ENCODE results near the gene KCNN3. TPM values are rescaled to one million over a fixed set of nuclear protein-coding genes. Genes with fewer than 3 reads are reported as not detected.

KCNN3 gene
- total and polyA plus RNA-seq, 2 of the 8 experiments (the other 6 are each of a cell fraction or from before 2014, with no cell fraction given), result 2.8 to 3.7 TPM

DNA sequence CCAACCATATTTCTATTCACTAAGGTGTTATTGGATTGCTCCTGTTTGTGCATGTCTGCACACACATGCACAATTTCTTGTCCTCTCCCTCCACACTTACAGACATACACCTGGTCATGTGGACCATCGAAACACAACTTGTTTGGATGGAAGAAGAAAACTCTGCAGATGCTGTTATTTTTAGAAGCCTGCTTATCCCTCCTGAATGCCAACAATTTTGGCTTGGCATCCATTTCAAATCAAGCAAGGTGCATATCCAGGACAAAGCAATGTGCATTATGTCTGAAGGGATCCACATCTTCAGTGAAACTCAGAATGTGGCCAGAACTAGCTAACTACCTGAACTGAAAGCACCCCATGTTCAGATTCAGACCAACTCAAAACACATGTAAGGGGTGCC, 163.2 kb downstream of the KCNN3 start:
- no peaks in the 10 kb centered on the region for H3K79me2 ChIP-seq (ENCODE audit: control insufficient read depth in 1 of 2, insufficient read depth in 2 of 2, low read length in 2 of 2)
- no peak overlapping the region for H2AFZ ChIP-seq (ENCODE audit: low read length)
- H3K4me1 ChIP-seq (replicated peaks in 1 of 4; ENCODE audit: control insufficient read depth in 3 of 4, insufficient read depth in 4 of 4, low read length in 3 of 4), result peaks cover 0 to 4% (median 0%) of the 10 kb centered on the region in 4 experiments; a peak in 2 of 7 replicates
- H3K27me3 ChIP-seq (replicated peaks in 1 of 4; ENCODE audit: control insufficient read depth in 3 of 4, extremely low read depth in 1 of 4, insufficient read depth in 3 of 4, low read length in 3 of 4), result no peaks in the 10 kb centered on the region
- H3K4me3 ChIP-seq (ENCODE audit: extremely low read depth in 1 of 4, insufficient read depth in 2 of 4, low read depth in 3 of 4, low read length in 4 of 4), result no peak overlapping the region
- H3K4ac ChIP-seq (replicated peaks; ENCODE audit: insufficient read length, low read depth, low read length), result no peak overlapping the region
- H3K14ac ChIP-seq (ENCODE audit: insufficient read length), result no peak overlapping the region
- no peak overlapping the region for H3K4me2 ChIP-seq (ENCODE audit: insufficient read depth in 1 of 2, low read depth in 2 of 2, low read length in 2 of 2)
- no peaks in the 10 kb centered on the region for H3K9me3 ChIP-seq (ENCODE audit: insufficient read depth in 2 of 2, low read depth in 1 of 2, low read length in 1 of 2)
- H3K23ac ChIP-seq (ENCODE audit: insufficient read length), result no peak overlapping the region
- H4K20me1 ChIP-seq (replicated peaks in 1 of 2; ENCODE audit: control insufficient read depth in 1 of 2, insufficient read depth in 2 of 2, low read length in 2 of 2), result no peaks in the 10 kb centered on the region
- no peak overlapping the region for H2BK5ac ChIP-seq (ENCODE audit: low read depth, low read length)
- no peak overlapping the region for H4K5ac ChIP-seq (ENCODE audit: insufficient read length, low read depth, low read length)
- H3K18ac ChIP-seq (ENCODE audit: extremely low read depth, low read length), result no peak overlapping the region
- no peak overlapping the region for H2AK5ac ChIP-seq (ENCODE audit: low read depth, low read length)
- no peaks in the 10 kb centered on the region for H3K23me2 ChIP-seq (ENCODE audit: low read depth, low read length)
- no peak overlapping the region for H3K27ac ChIP-seq (ENCODE audit: low read depth, low read length)
- no peak overlapping the region for H4K91ac ChIP-seq (replicated peaks; ENCODE audit: insufficient read length, low read length)
- no peak overlapping the region for H4K8ac ChIP-seq (ENCODE audit: extremely low read depth, insufficient read depth, low read length)
- no peak for DNase-seq (ENCODE audit: low read depth in 1 of 2, low spot score in 2 of 2)
- no peak overlapping the region for H2BK15ac ChIP-seq (ENCODE audit: low read length)
- no peaks in the 10 kb centered on the region for H3K79me1 ChIP-seq (ENCODE audit: low read depth, low read length)
- H2BK120ac ChIP-seq (replicated peaks; ENCODE audit: low read depth, low read length), result no peak overlapping the region
- H2BK20ac ChIP-seq (ENCODE audit: low read length), result no peak overlapping the region
- no peak overlapping the region for H3K9ac ChIP-seq (replicated peaks in 1 of 4; ENCODE audit: extremely low read depth in 1 of 4, low read depth in 3 of 4, low read length in 3 of 4)
- no peak overlapping the region for H3K56ac ChIP-seq (replicated peaks; ENCODE audit: insufficient read length, low read depth, low read length)
- FAIRE-seq, result no peak
- no peak overlapping the region for H2BK12ac ChIP-seq (ENCODE audit: low read depth, low read length)
- ChIA-PET POLR2A (ENCODE audit: partially characterized antibody) (no interaction called here), CTCF (ENCODE audit: partially characterized antibody) (interaction anchor here (0.6 to 2.0 kb wide), 4 partner anchors 35 to 40 kb away, joined by 3 to 8 read pairs (median 4); no protein-coding TSS in a partner anchor)
- 95% methylated on average over 1 of the region's 1 CpG; no CpG with 5 or more reads in 1 of the 2 experiments for WGBS, 2 experiments (ENCODE audit: extremely low coverage in 1 of 2, insufficient coverage in 1 of 2, insufficient read length in 1 of 2, insufficient replicate concordance in 2 of 2, low coverage in 1 of 2, low lambda C conversion rate in 2 of 2, missing lambda C conversion rate in 1 of 2)
- H3K36me3 ChIP-seq (ENCODE audit: control insufficient read depth in 2 of 4, insufficient read depth in 4 of 4, low read length in 3 of 4), result no peaks in the 10 kb centered on the region
- TF ChIP-seq HDAC2 (IDR thresholded peaks at IDR 0.05; ENCODE audit: borderline replicate concordance in 1 of 2, low read depth in 2 of 2, low read length in 2 of 2), result no peak
- TF ChIP-seq, protein P1, sequence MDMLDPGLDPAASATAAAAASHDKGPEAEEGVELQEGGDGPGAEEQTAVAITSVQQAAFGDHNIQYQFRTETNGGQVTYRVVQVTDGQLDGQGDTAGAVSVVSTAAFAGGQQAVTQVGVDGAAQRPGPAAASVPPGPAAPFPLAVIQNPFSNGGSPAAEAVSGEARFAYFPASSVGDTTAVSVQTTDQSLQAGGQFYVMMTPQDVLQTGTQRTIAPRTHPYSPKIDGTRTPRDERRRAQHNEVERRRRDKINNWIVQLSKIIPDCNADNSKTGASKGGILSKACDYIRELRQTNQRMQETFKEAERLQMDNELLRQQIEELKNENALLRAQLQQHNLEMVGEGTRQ (IDR thresholded peaks at IDR 0.05; ENCODE audit: low read length), result no peak
- no peak for TF ChIP-seq KDM4A (IDR thresholded peaks at IDR 0.05; ENCODE audit: low read depth, low read length, severe bottlenecking)
- no peak for TF ChIP-seq CREB1 (IDR thresholded peaks at IDR 0.05)
- TF ChIP-seq KDM5A (IDR thresholded peaks at IDR 0.05; ENCODE audit: low read length), result no peak
- no peak for TF ChIP-seq POLR2AphosphoS5 (IDR thresholded peaks at IDR 0.05; ENCODE audit: low read depth, low read length)
- TF ChIP-seq, protein P2, sequence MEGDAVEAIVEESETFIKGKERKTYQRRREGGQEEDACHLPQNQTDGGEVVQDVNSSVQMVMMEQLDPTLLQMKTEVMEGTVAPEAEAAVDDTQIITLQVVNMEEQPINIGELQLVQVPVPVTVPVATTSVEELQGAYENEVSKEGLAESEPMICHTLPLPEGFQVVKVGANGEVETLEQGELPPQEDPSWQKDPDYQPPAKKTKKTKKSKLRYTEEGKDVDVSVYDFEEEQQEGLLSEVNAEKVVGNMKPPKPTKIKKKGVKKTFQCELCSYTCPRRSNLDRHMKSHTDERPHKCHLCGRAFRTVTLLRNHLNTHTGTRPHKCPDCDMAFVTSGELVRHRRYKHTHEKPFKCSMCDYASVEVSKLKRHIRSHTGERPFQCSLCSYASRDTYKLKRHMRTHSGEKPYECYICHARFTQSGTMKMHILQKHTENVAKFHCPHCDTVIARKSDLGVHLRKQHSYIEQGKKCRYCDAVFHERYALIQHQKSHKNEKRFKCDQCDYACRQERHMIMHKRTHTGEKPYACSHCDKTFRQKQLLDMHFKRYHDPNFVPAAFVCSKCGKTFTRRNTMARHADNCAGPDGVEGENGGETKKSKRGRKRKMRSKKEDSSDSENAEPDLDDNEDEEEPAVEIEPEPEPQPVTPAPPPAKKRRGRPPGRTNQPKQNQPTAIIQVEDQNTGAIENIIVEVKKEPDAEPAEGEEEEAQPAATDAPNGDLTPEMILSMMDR (IDR thresholded peaks at IDR 0.05; ENCODE audit: control extremely low read depth in 1 of 3, insufficient read depth in 1 of 3, low read depth in 1 of 3, low read length in 3 of 3), result no peak
- TF ChIP-seq POLR2A (IDR thresholded peaks at IDR 0.05; ENCODE audit: control extremely low read depth in 1 of 2, low read depth in 2 of 2, low read length in 2 of 2), result no peak
- TF ChIP-seq CBX8 (IDR thresholded peaks at IDR 0.05; ENCODE audit: borderline replicate concordance, low read depth, low read length), result no peak
- no peak for TF ChIP-seq HDAC6 (IDR thresholded peaks at IDR 0.05; ENCODE audit: low read depth, low read length)
- TF ChIP-seq SP4 (IDR thresholded peaks at IDR 0.05; ENCODE audit: low read length), result no peak
